Heart right ventricle (tissue), 16 donors: Measurements from ENCODE around the gene ISX. TPM values are rescaled to one million over a fixed set of nuclear protein-coding genes. Genes with fewer than 3 reads are reported as not detected.

ENCODE experiments used
- ATAC-seq, 8 donors: fragments of 200-7000 bp; cut with Tn5 transposase; one replicate each; pipeline ENCODE4 v1.9.1; 2020; ENCODE audit warnings: mild to moderate bottlenecking in 8 of 8, moderate library complexity in 8 of 8, moderate number of reproducible peaks in 1 of 8
- DNase-seq, 2 donors: peaks; one replicate each; pipeline ENCODE4 v3.0.0-alpha.2; 2020
- H3K27ac ChIP-seq, 10 donors: fragments of 200-600 bp; sonication (generic) in 2 of 10; one replicate each; pipeline versions ENCODE4 v1.5.0 to v1.8.0; 2020 to 2022; ENCODE audit warnings: mild to moderate bottlenecking in 3 of 10
- H3K27me3 ChIP-seq, 7 donors: fragments of 200-600 bp; one replicate each; pipeline ENCODE4 v1.8.0; 2021 to 2022; ENCODE audit warnings: mild to moderate bottlenecking in 2 of 7
- H3K36me3 ChIP-seq, 9 donors: fragments of 200-600 bp; sonication (generic) in 1 of 9; one replicate each; pipeline versions ENCODE4 v1.5.0 to v1.8.0; 2020 to 2022; ENCODE audit warnings: mild to moderate bottlenecking in 2 of 9
- H3K4me1 ChIP-seq, 9 donors: fragments of 200-600 bp; sonication (generic) in 1 of 9; one replicate each; pipeline versions ENCODE4 v1.5.0 to v1.8.0; 2020 to 2022; ENCODE audit warnings: mild to moderate bottlenecking in 4 of 9
- H3K4me3 ChIP-seq, 10 donors: fragments of 200-600 bp; sonication (generic) in 2 of 10; one replicate each; pipeline versions ENCODE4 v1.5.0 to v1.8.0; 2020 to 2022; ENCODE audit warnings: mild to moderate bottlenecking in 7 of 10, moderate library complexity in 2 of 10
- H3K9me3 ChIP-seq, 11 donors: fragments of 200-600 bp in 10 of 11; sonication (generic) in 2 of 11; one replicate each; pipeline versions ENCODE4 v1.5.0 to v1.8.0; 2013 to 2022; ENCODE audit warnings: mild to moderate bottlenecking in 2 of 11, control low read depth in 1 of 11, moderate library complexity in 1 of 11
- WGBS, 2 donors: extraction: QIAGEN DNeasy Blood & Tissue Kit; methylation state at CpG; one replicate each; pipeline ENCODE4 v1.1.7; 2013; ENCODE audit warnings: inconsistent platforms in 1 of 2; 5-methylcytosine and 5-hydroxymethylcytosine counted together
- intact Hi-C, 10 donors: fragments of 100-400 bp; cut with DNase I; formaldehyde crosslinking; loops; one replicate each; pipeline versions ENCODE4 v1.11.1 to v1.14.2; 2022
- polyA plus RNA-seq, 2 donors: library from polyadenylated mRNA; stranded (reverse); fragments of 200-250 nt; gene quantifications; one replicate each; pipeline ENCODE4 v1.2.3, GENCODE V29; 2013
- total RNA-seq, 10 donors: library from RNA; stranded (reverse); fragmentation: NEBNext Ultra II Directional in 3 of 10; extraction: Animal tissue kit (Norgen Biotek cat#: 25700) in 3 of 10; gene quantifications; one replicate each; pipeline versions ENCODE4 v1.2.1 to v1.2.4, GENCODE V29; 2021 to 2023
- TF ChIP-seq, protein P1 (sequence below), 9 donors: fragments of 200-600 bp; sonication (generic) in 2 of 9; IDR thresholded peaks; one replicate each; pipeline versions ENCODE4 v1.5.0 to v1.8.0; 2021 to 2022; ENCODE audit warnings: antibody characterized with exemption in 9 of 9, mild to moderate bottlenecking in 5 of 9, moderate library complexity in 1 of 9
- donor health status: Arrhythmogenic right ventricular cardiomyopathy.
- donor health status: ischemic (EF 13 %, LVEDD 7.1; RV severe dilation, severe dysfunction).
- donor health status: healthy with polysubstance abuse.
- donor health status: DM: no; HTN: yes; CAD: no.
- donor health status: DM: no; HTN: no; CAD: no.
- donor health status: ischemic (EF 25% LVEDD 6.9; RV normal size, moderate dysfunction).
- donor health status: ischemic (EF 25% LVEDD 5.7; RV mildly dilated, moderate dysfunction).
- donor health status: healthy.
- donor health status: DM: yes; HTN: yes; CAD: no.
- donor health status: Ischemic cardiomyopathy.
- donor health status: ischemic (EF 35%, LVEDD 5.7; RV mildly dilated, moderate dysfunction).
- donor health status: nonischemic (EF 11% LVEDD 7.7; RV severe dilation, severe dysfunction).
- donor health status: DM: yes; HTN: yes; CAD: no.
- donor health status: PGD.
- donor health status: ischemic (EF 29% LVEDD 5.4; RV normal size, mild dysfunction).
- donor health status: nonischemic (EF 23%, LVEDD 6.1; RV moderate dilation, normal function).

Gene ISX
- total and polyA plus RNA-seq, 12 donors = not detected

DNA sequence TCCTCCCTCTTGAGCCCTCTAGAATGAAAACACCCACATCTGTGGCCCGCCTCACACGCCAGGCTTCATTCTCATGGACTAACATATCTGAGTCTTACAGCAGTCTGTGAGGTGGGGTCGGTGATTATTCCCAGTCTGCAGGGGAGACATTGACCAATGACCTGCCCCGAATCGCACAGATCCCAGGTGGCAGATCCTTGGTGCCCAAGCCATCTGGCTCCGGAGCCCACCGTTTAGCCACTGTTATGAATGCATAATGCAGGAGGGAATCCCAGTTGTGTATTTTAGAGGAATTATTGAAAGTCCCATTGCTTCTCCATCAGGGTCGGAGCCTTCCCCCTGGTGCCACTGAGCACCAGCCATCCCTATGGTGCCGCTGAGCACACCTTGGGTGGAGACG lies 47.4 kb downstream of the ISX start:
- Histone ChIP-seq H3K9me3 (peaks cover 0 to under 1% (median 0%) of the 10 kb centered on the region in 11 donors), H3K27ac (no peak overlapping the region), H3K4me3 (no peak overlapping the region), H3K4me1 (no peaks in the 10 kb centered on the region), H3K27me3 (peaks cover 0 to 21% (median 2%) of the 10 kb centered on the region in 7 donors), H3K36me3 (no peaks in the 10 kb centered on the region)
- 88 to 91% methylated on average over 10 of the region's 10 CpGs for WGBS, 2 donors
- TF ChIP-seq, protein P1, sequence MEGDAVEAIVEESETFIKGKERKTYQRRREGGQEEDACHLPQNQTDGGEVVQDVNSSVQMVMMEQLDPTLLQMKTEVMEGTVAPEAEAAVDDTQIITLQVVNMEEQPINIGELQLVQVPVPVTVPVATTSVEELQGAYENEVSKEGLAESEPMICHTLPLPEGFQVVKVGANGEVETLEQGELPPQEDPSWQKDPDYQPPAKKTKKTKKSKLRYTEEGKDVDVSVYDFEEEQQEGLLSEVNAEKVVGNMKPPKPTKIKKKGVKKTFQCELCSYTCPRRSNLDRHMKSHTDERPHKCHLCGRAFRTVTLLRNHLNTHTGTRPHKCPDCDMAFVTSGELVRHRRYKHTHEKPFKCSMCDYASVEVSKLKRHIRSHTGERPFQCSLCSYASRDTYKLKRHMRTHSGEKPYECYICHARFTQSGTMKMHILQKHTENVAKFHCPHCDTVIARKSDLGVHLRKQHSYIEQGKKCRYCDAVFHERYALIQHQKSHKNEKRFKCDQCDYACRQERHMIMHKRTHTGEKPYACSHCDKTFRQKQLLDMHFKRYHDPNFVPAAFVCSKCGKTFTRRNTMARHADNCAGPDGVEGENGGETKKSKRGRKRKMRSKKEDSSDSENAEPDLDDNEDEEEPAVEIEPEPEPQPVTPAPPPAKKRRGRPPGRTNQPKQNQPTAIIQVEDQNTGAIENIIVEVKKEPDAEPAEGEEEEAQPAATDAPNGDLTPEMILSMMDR (IDR thresholded peaks at IDR 0.05) = no peak
- intact Hi-C loops = no loop called here
- no peak for DNase-seq
- no peak for ATAC-seq

DNA sequence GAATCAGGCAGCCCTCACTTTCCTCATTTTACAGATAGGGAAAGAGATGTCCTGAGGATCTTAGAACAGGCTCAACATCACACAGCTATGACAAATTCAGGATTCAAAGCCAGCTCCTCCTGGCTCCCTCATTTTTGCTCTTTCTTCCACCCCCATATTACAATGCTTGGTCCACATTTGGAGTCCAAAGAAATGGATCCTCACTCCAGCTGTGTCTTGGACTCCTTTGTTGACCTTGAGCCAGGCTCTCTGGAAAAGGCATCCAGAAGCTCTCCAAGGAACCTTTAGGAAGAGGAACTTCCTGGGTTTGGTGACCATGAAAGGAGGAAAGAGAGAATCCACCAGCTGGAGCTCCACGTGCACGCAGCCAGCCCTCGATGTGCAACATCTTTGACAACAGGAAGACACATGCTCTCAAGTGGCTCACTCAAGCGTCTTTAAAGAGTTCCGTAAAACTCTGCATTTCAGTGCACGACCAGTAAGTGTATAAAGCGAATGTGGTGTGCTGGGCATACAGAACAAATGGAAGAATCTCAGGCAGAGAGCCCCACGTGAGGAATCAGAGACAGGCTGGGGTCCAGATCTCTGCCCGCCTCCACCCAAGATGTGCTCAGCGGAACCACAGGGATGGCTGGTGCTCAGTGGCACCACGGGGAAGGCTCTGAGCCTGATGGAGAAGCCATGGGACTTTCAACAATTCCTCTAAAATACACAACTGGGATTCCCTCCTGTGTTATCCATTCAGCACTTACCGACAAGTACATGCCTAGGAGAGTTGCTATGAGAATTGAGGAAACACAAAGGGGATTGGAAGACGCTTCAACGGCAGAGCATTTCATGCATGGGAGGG lies 48.4 kb downstream of the ISX start:
- WGBS, 2 donors = 74 to 78% methylated on average over 14 of the region's 14 CpGs
- H3K9me3 ChIP-seq = no peaks in the 10 kb centered on the region
- H3K4me1 ChIP-seq = no peaks in the 10 kb centered on the region
- peaks cover 0 to 14% (median 0%) of the 10 kb centered on the region in 7 donors for H3K27me3 ChIP-seq
- TF ChIP-seq, protein P1 (IDR thresholded peaks at IDR 0.05) = no peak
- H3K36me3 ChIP-seq = no peaks in the 10 kb centered on the region
- no peak overlapping the region for H3K27ac ChIP-seq
- DNase-seq = no peak
- ATAC-seq = no peak
- no peak overlapping the region for H3K4me3 ChIP-seq
- intact Hi-C loops = no loop called here

DNA sequence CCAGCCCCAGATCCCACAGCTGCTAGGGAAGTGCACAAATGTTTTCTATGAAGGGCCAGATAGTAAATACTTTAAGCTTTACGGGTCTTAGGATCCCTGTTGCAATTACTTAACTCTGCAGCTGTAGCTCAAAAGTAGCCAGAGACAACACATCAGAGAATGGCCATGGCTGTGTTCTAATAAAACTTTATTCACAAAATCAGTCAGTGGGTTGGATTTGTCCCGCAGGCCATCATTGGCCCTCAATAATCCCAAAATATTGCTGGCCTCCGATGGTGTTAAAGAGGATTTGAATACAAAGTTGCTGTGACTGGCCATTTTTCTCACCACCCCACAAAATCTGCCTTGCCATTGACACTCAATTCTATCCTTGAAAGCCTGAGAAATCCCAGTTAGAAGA lies 49.6 kb downstream of the ISX start:
- TF ChIP-seq, protein P1 (IDR thresholded peaks at IDR 0.05) = no peak
- intact Hi-C loops = no loop called here
- WGBS, 2 donors = 81 to 90% methylated on average over 3 of the region's 3 CpGs

DNA sequence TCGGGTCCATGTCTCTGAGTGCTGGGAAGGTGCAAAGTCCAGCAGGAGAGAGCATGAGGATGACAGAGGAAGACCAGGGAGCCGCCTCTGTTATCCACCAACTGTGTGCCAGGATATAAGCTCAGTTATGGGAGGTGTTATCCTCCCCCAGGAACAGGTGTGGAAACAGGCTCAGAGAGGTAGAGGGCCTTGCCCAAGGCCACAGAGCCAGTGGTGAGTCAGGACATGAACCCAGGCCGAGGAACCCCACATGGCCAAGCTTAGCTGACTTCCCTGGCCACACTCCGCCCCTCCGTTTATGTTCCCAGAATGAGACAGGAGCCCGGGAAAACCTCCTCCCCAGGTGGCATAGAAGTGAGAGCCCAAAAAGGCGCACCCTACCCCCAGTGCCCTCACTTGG lies 50.3 kb downstream of the ISX start:
- H3K9me3 ChIP-seq = no peaks in the 10 kb centered on the region
- no peak overlapping the region for H3K27ac ChIP-seq
- TF ChIP-seq, protein P1 (IDR thresholded peaks at IDR 0.05) = no peak
- H3K4me3 ChIP-seq = no peak overlapping the region
- 80 to 81% methylated on average over 7 of the region's 7 CpGs for WGBS, 2 donors
- H3K4me1 ChIP-seq = no peaks in the 10 kb centered on the region
- ATAC-seq = no peak
- DNase-seq = no peak
- H3K36me3 ChIP-seq = no peaks in the 10 kb centered on the region
- intact Hi-C loops = no loop called here
- H3K27me3 ChIP-seq = no peaks in the 10 kb centered on the region

More for the DNA sequence above, 49.6 kb downstream of the ISX start:
- ATAC-seq = no peak
- no peak overlapping the region for H3K27ac ChIP-seq
- DNase-seq = no peak
- no peak overlapping the region for H3K4me3 ChIP-seq
- H3K27me3 ChIP-seq = peaks cover 0 to 3% (median 0%) of the 10 kb centered on the region in 7 donors
- H3K36me3 ChIP-seq = no peaks in the 10 kb centered on the region
- no peaks in the 10 kb centered on the region for H3K4me1 ChIP-seq
- no peaks in the 10 kb centered on the region for H3K9me3 ChIP-seq
